NCI-H1694 treated with DMSO at 0.1 percent for 48 hours (cell line): ENCODE measurements around the gene FRMD1.

ENCODE experiments used
- DNase-seq: peaks from one replicate; lab custom pipeline; 2025; lab: John Stamatoyannopoulos, UW

Gene FRMD1

DNA sequence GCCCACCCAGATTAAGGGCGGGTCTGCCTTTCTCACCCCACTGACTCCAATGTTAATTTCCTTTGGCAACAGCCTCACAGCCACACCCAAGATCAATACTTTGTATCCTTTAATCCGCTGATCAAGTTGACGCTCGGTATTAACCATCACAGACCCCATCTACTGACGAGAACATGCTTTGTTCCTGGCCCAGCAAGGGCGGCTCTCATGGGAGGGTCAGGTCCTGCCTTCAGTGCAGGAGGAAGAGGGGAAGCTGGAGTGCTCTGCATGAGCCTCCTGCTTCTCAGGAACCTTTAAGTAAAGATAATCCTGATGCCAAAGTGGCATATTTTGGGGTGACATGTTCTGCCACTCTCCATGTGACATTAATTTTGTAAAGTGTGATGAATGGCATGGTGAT, 73.2 kb downstream of the FRMD1 start:
- DNase-seq = no peak

DNA sequence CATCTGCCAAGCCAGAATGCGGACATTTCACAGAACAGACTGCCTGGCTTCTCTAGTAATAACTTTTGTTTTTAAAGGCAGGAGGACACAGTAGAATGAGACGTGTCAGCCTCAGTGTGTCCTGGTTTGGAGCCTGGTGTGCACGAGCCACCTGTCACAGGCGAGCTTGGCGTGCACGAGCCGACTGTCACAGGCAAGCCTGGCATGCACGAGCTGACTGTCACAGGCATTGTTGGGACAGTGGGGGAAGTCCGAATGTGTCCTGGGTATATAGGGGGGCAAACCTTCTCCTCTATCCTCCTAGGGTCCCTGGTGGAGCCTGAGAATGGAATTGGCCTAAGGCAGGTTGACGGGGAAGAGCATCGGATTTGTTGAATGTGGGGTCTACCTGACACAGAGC, 74.1 kb downstream of the FRMD1 start:
- DNase-seq = no peak

DNA sequence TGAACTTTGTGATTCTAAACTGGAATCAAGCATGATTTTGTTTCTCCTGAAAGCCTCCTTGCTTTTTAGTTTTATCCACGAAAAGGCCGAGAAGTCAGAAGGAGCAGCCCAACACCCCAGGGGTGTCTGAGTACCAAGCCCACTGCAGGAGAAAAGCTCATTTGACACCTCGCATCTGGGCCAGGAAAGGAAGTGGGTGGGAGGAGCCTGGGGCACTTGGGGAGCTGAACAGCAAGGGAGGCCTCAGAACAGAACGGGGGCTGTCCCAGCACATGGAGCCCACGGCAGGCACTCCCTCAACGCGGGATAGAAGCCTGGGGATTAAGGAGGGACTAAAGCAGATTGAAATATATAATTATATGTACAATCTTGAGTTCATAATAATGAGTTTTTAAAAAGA, 75.0 kb downstream of the FRMD1 start:
- no peak for DNase-seq
